K562 (cell line): ENCODE measurements around the gene SLC41A3. TPM values are rescaled to one million over a fixed set of nuclear protein-coding genes. Genes with fewer than 3 reads are reported as not detected.

Source experiments
- ATAC-seq: fragments of 200-7000 bp; cut with Tn5 transposase; 3 replicates; pipeline ENCODE4 v1.9.1; 2020; ENCODE audit warnings: moderate library complexity
- BruUV-seq: library from RNA; stranded (reverse); fragments of 400-500 nt; replicated peaks from 2 replicates; lab custom pipeline; 2021; lab: Mats Ljungman, UMichigan
- CTCF ChIA-PET: fragments of 300-600 bp; formaldehyde crosslinking; extraction: SDS; loops from one replicate; lab custom pipeline; 2021; ENCODE audit warnings: low intra/inter-chr PET ratio; lab: Yijun Ruan, JAX
- POLR2A ChIA-PET: fragments of 300-600, 350-650 bp; sonication (Branson Sonifier 250); formaldehyde crosslinking; extraction: SDS; loops from one replicate; lab custom pipeline; 2021; ENCODE audit warnings: antibody characterized with exemption, inconsistent platforms; lab: Yijun Ruan, JAX
- DNase-seq, 4 experiments: peaks; one replicate each; pipeline versions ENCODE4 v3.0.0 to v3.0.0-alpha.2; 2011 to 2018; ENCODE audit warnings: low spot score in 3 of 4, mixed read lengths in 3 of 4; ENCODE audit errors: extremely low read depth in 1 of 4
- FAIRE-seq: peaks from 2 replicates; lab custom pipeline; 2011; peaks lifted over from hg19 to GRCh38; lab: Jason Lieb, UNC
- H2AFZ ChIP-seq: 2 replicates; pipeline ENCODE4 v1.6.0; 2011; ENCODE audit warnings: low read depth, low read length, control low read depth, inconsistent platforms
- H3K27ac ChIP-seq: fragments of 200-600 bp; 3 replicates; pipeline ENCODE4 v1.8.0; 2011; ENCODE audit warnings: low read depth, mild to moderate bottlenecking, control low read depth, inconsistent platforms, low read length, moderate library complexity, mixed read lengths; ENCODE audit errors: extremely low read depth
- H3K27me3 ChIP-seq, 2 experiments: fragments of 300-600 bp in 1 of 2; 2 replicates in 1 of 2; 3 replicates in 1 of 2; pipeline versions ENCODE4 v1.6.0 to v1.8.0; 2011; ENCODE audit warnings: inconsistent platforms in 2 of 2, low read length in 2 of 2, mild to moderate bottlenecking in 1 of 2, mixed read lengths in 1 of 2, moderate library complexity in 1 of 2; ENCODE audit not compliant: control insufficient read depth in 2 of 2, insufficient read depth in 2 of 2
- H3K36me3 ChIP-seq: fragments of 300-600 bp; 3 replicates; pipeline ENCODE4 v1.8.0; 2011; ENCODE audit warnings: mild to moderate bottlenecking, low read length, inconsistent platforms; ENCODE audit not compliant: control insufficient read depth, insufficient read depth
- H3K4me1 ChIP-seq, 2 experiments: fragments of 200-600 bp in 1 of 2; replicated peaks in 1 of 2; 2 replicates in 1 of 2; 3 replicates in 1 of 2; pipeline versions ENCODE4 v1.5.1 to v1.8.0; 2011; ENCODE audit warnings: inconsistent platforms in 2 of 2, low read length in 2 of 2, mild to moderate bottlenecking in 1 of 2, mixed read lengths in 1 of 2, moderate library complexity in 1 of 2; ENCODE audit not compliant: control insufficient read depth in 2 of 2, insufficient read depth in 2 of 2
- H3K4me2 ChIP-seq: 2 replicates; pipeline ENCODE4 v1.6.1; 2011; ENCODE audit warnings: low read length, control low read depth, inconsistent platforms, mixed read lengths; ENCODE audit not compliant: insufficient read depth
- H3K4me3 ChIP-seq: fragments of 200-600 bp; sonication (generic), shearing (Covaris generic); 2 replicates; pipeline ENCODE4 v1.5.1; 2016; ENCODE audit warnings: control low read depth, inconsistent platforms
- H3K79me2 ChIP-seq: fragments of 200-600 bp; 3 replicates; pipeline ENCODE4 v1.8.0; 2011; ENCODE audit warnings: low read length, inconsistent platforms; ENCODE audit not compliant: control insufficient read depth, insufficient read depth
- H3K9ac ChIP-seq, 2 experiments: 2 replicates each; pipeline versions ENCODE4 v1.6.0 to v1.6.1; 2011; ENCODE audit warnings: low read depth in 2 of 2, low read length in 2 of 2, control low read depth in 1 of 2, inconsistent platforms in 1 of 2, mild to moderate bottlenecking in 1 of 2, mixed read lengths in 1 of 2; ENCODE audit not compliant: insufficient read depth in 1 of 2
- H3K9me1 ChIP-seq: one replicate; pipeline ENCODE4 v1.6.0; 2011; ENCODE audit warnings: inconsistent platforms, mild to moderate bottlenecking, low read length, moderate library complexity; ENCODE audit not compliant: control insufficient read depth, insufficient read depth
- H3K9me3 ChIP-seq: replicated peaks from 2 replicates; pipeline ENCODE4 v1.5.1; 2011; ENCODE audit warnings: low read depth, low read length, inconsistent platforms; ENCODE audit not compliant: control insufficient read depth, insufficient read depth
- H4K20me1 ChIP-seq: replicated peaks from 2 replicates; pipeline ENCODE4 v1.6.1; 2011; ENCODE audit warnings: low read length, inconsistent platforms, mixed read lengths; ENCODE audit not compliant: control insufficient read depth, insufficient read depth
- ETV5 ChIP-seq: sonication (generic); formaldehyde crosslinking; IDR thresholded peaks from 2 replicates; pipeline ENCODE4 v1.4.0; 2020; ENCODE audit warnings: low read depth, mild to moderate bottlenecking, missing genetic modification reagents
- EWSR1 ChIP-seq: fragments of 450-650 bp; IDR thresholded peaks from 2 replicates; pipeline ENCODE4 v1.6.1; 2018; ENCODE audit warnings: borderline replicate concordance, mild to moderate bottlenecking, low read depth, moderate library complexity; ENCODE audit not compliant: partially characterized antibody
- MTA3 ChIP-seq: fragments of 450-650 bp; formaldehyde crosslinking; IDR thresholded peaks from 2 replicates; pipeline ENCODE4 v1.6.1; 2017; ENCODE audit warnings: mild to moderate bottlenecking, borderline replicate concordance
- NFXL1 ChIP-seq: fragments of 450-650 bp; formaldehyde crosslinking; IDR thresholded peaks from 2 replicates; pipeline ENCODE4 v1.4.0; 2021; ENCODE audit warnings: mild to moderate bottlenecking
- POLR2B ChIP-seq: fragments of 450-650 bp; IDR thresholded peaks from 2 replicates; pipeline ENCODE4 v1.6.1; 2018; ENCODE audit warnings: low read depth; ENCODE audit not compliant: partially characterized antibody
- RCOR1 ChIP-seq, 2 experiments: IDR thresholded peaks; 2 replicates each; pipeline ENCODE4 v1.6.1; 2012; ENCODE audit warnings: low read depth in 2 of 2, low read length in 2 of 2, borderline replicate concordance in 1 of 2, improper control_type of control experiment in 1 of 2
- ZBTB11 ChIP-seq, 3 experiments: fragments of 200-800 bp in 1 of 3; fragments of 250-450 bp in 1 of 3; fragments of 450-650 bp in 1 of 3; sonication (Bioruptor Pico) in 1 of 3; sonication (Bioruptor generic) in 1 of 3; formaldehyde crosslinking in 1 of 3; IDR thresholded peaks; 2 replicates each; pipeline versions ENCODE4 v1.6.1 to v1.8.0; 2016 to 2022; ENCODE audit warnings: mild to moderate bottlenecking in 2 of 3, missing genetic modification characterization in 2 of 3, missing compliant biosample characterization in 1 of 3, moderate library complexity in 1 of 3
- ZNF12 ChIP-seq: sonication (generic); formaldehyde crosslinking; IDR thresholded peaks from 2 replicates; pipeline ENCODE4 v1.4.0; 2020; ENCODE audit warnings: mild to moderate bottlenecking, missing genetic modification reagents
- ZNF41 ChIP-seq: fragments of 250-450 bp; sonication (Bioruptor Pico); conservative IDR thresholded peaks from 2 replicates; pipeline ENCODE4 v1.4.0; 2020; ENCODE audit warnings: mild to moderate bottlenecking
- ZNF586 ChIP-seq: fragments of 450-650 bp; formaldehyde crosslinking; conservative IDR thresholded peaks from 2 replicates; pipeline ENCODE4 v1.4.0; 2020; ENCODE audit warnings: mild to moderate bottlenecking, moderate library complexity
- WGBS: fragments of 100-300 bp; shearing (Covaris generic); methylation state at CpG from one replicate; pipeline ENCODE4 v1.1.6; 2016; ENCODE audit warnings: low coverage, mixed read lengths; ENCODE audit not compliant: insufficient coverage; ENCODE audit errors: missing lambda C conversion rate; 5-methylcytosine and 5-hydroxymethylcytosine counted together
- in situ Hi-C: fragments of 300-500 bp; cut with MboI; formaldehyde crosslinking; loops from 4 replicates; pipeline ENCODE4 v1.15.0; 2018; ENCODE audit warnings: inconsistent platforms, mixed read lengths
- intact Hi-C: fragments of 100-400 bp; cut with micrococcal nuclease; formaldehyde crosslinking; loops from 2 replicates; pipeline ENCODE4 v1.14.2; 2022
- polyA plus RNA-seq, 8 experiments: library from polyadenylated mRNA; depleted of rRNA in 4 of 8; stranded (reverse) in 5 of 8; unstranded in 3 of 8; fragments of >200 nt; fragmentation: Nextera tagmentation in 2 of 8; fragmentation: Illumina TruSeq in 1 of 8; extraction: Ambion mirVana in 2 of 8; extraction: Trizol in 1 of 8; gene quantifications; 2 replicates each; pipeline versions ENCODE4 v1.2.1 to v1.2.3, GENCODE V29; 2011 to 2014; ENCODE audit warnings: inconsistent platforms in 1 of 8, missing spikeins in 1 of 8
- total RNA-seq, 7 experiments: library from RNA; depleted of rRNA in 6 of 7; stranded (reverse); fragments of >200 nt in 6 of 7; fragmentation: Illumina TruSeq in 2 of 7; extraction: Trizol in 2 of 7; gene quantifications; 2 replicates each; pipeline versions ENCODE4 v1.2.1 to v1.2.3, GENCODE V29; 2011 to 2021; ENCODE audit warnings: low replicate concordance in 1 of 7

The SLC41A3 gene
- total and polyA plus RNA-seq, 9 of the 15 experiments (the other 6 are each of a cell fraction or from before 2014, with no cell fraction given), result 4.1 to 20.7 (median 11.2) TPM

DNA sequence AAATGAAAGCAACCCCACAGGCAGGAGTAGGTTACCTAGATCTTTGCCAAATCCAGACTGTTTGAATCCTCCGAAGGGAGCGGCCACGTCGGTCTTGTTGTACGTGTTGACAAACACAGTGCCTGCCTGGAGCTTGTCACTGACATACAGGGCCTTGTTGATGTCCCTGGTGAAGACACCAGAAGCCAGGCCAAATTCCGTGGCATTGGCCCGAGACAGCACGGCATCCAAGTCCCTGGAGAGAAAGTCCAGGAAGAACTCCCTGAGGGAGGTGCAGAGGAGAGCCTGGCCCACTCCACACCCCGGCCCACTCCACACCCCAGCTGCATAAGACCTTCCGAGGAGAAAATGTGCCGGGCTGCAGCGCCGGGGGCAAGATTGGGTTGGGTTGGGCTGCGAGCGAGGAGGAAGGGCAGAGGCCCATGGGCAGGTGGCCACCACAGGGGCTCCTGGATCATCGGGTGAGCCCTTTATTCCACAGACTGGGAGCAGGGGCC is 21.8 kb upstream of the SLC41A3 start:
- Histone ChIP-seq H3K27ac (no peak overlapping the region), H3K4me2 (no peak overlapping the region), H3K36me3 (no peaks in the 10 kb centered on the region), H3K9me3 (no peaks in the 10 kb centered on the region), H3K4me3 (no peak overlapping the region), H2AFZ (no peak overlapping the region), H3K79me2 (no peaks in the 10 kb centered on the region), H3K4me1 (peaks cover 0 to 3% of the 10 kb centered on the region in 2 experiments; a peak in 2 of 5 replicates), H3K27me3 (peaks cover 2 to 73% of the 10 kb centered on the region in 2 experiments; a peak in 4 of 5 replicates), H4K20me1 (0 out of 2 replicates have a peak, but pooled peaks cover 3% of the 10 kb centered on the region), H3K9ac (no peak overlapping the region), H3K9me1 (no peaks in the 10 kb centered on the region)
- WGBS, result 6% methylated on average over 15 of the region's 16 CpGs
- no peak for ATAC-seq
- in situ Hi-C loops (no loop called here), intact Hi-C loops (no loop called here)
- FAIRE-seq, result no peak
- ChIA-PET POLR2A (no interaction called here), CTCF (no interaction called here)
- TF ChIP-seq MTA3 (no peak), NFXL1 (CRISPR knock-in tag) (no peak), POLR2B (no peak), ZNF41 (no peak), ZNF586 (CRISPR knock-in tag) (no peak), ETV5 (CRISPR knock-in tag) (no peak), ZNF12 (no peak), EWSR1 (no peak), ZBTB11 (CRISPR knock-in tag; IDR thresholded peaks at IDR 0.05) (no peak), RCOR1 (IDR thresholded peaks at IDR 0.05; ENCODE audit: borderline replicate concordance in 1 of 2, low read depth in 2 of 2, low read length in 2 of 2) (no peak)
- DNase-seq, result no peak
- no TSS peak for BruUV-seq
